HG03103 (cell line): Measurements from ENCODE around the gene LCN15.

ENCODE experiments used
- ATAC-seq: cut with Tn5 transposase; IDR thresholded peaks from one replicate; pipeline ENCODE4 v1.9.1; 2021; ENCODE audit warnings: low read depth; ENCODE audit not compliant: unreplicated experiment

The LCN15 gene

GRCh38 chr9:136724772-136725171 lies 39.5 kb downstream of the LCN15 start:
- no peak for ATAC-seq

DNA sequence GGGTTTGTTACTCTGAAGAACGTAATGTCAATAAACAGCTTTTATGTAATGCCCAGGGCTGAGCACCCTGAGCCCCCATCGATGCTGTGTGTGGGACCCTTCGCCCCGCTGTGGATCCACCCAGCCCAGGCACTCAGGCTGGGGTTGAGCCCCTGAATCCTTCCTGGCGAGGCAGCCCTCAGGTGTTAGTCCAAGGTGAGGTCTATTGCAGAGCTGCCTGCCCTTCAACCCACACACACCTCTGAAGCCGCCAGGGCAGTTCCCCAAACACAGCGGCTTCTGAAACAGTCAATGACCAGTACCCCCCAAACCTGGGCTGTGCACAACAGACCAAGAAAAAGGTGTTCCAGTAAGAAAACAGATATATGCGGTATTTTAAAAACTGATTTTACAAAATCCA lies 40.3 kb downstream of the LCN15 start:
- no peak for ATAC-seq

GRCh38 chr9:136723362-136723976 lies 40.8 kb downstream of the LCN15 start:
- no peak for ATAC-seq

DNA sequence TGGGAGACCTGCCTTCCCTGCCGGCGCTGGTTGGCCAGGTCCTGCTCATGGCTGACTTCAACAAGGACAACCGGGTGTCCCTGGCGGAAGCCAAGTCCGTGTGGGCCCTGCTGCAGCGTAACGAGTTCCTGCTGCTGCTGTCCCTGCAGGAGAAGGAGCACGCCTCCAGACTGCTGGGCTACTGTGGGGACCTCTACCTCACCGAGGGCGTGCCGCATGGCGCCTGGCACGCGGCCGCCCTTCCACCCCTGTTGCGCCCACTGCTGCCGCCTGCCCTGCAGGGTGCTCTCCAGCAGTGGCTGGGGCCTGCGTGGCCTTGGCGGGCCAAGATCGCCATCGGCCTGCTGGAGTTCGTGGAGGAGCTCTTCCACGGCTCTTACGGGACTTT lies 41.4 kb downstream of the LCN15 start:
- ATAC-seq: no peak

- ATAC-seq: no peak
These were observed 42.0 kb downstream of the LCN15 start for GRCh38 chr9:136722093-136722968.

DNA sequence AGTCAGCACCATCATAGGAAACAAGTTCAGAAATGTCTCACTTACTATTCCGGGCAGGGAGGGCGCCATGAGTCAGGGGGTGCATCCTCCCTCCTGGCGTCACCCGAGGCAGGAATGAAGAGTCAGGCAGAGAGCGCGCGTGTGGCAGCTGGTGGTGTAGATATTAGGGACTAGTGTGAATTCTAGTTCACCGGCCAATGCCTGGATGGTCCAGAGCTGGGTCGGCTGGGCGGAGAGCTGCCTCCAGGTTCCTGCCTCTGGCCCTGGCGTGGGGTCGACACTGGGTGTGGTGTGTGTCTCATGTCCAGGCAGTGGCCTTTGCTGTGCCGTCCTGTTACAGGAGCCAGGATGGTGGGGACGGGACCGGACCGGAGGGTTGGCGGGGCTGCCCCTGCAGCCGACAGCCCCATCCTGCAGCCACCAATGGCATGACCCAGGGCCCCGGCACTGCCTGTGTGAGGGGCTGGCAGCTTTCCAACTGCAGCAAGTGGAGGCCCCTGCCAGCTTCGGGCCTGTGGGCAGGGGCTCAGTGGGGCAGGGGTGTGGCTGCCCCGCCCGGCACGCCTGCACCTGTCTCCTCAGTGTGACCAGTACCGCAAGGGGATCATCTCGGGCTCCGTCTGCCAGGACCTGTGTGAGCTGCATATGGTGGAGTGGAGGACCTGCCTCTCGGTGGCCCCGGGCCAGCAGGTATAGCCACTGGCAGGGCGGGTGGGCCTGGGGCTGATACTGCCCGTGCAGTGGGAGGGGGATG lies 42.8 kb downstream of the LCN15 start:
- no peak for ATAC-seq

DNA sequence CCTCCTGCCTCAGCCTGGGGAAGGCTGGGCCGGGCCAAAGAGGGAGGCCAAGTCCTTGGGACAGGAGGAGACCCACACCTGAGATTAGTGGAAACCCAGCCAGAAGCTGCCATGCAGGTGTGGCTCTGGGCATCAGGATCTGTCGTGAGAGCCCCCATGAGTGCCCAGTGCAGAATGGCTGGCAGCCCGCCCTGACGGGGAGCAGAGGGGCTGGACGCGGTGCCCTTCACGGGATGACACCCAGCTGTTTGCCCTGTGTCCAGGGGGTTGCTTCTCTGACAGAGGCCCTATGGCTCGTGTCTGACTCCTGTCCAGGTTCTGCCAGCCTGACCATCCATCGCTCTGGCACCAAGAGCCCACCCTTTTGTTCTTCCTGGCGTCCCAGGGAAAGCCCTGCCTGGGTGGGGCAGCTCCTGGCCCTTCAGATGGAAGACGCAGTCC lies 43.4 kb downstream of the LCN15 start:
- no peak for ATAC-seq

DNA sequence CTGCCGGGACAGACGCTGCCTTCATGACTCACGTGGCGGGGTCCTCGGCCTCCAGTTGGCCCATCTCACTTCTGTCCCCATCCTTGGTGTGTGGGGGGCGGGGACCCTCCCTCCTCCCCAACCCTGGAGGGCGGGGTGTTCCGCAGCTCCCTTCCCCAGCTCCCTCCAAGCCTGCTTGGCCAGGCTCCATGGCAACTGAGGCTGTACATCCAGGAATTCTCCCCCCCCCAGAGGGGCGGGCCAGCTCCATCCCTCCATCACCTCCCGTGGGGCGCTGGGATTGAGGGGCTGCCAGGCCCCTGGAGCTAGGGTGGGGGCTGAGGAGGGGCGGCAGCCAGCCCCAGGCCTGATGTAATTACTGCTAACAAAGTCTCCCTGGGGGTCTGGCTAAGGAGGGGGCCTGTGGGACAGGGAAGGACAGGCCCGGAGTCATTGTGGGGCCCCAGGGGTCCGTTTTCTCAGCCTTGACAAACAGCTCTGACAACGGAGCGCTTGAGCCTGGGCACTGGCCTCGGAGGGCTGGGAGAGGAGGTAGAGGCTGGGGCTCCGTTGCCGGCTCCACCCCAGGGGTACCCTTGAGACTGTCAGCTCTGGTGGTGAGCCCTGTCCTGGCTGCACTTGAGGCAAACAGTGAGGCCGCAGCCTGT lies 43.9 kb downstream of the LCN15 start:
- ATAC-seq: no peak

- ATAC-seq: no peak
These were observed 45.0 kb downstream of the LCN15 start for GRCh38 chr9:136719195-136719880.

GRCh38 chr9:136718345-136719194 lies 45.7 kb downstream of the LCN15 start:
- ATAC-seq: no peak

- ATAC-seq: no peak
These were observed 46.9 kb downstream of the LCN15 start for GRCh38 chr9:136717399-136717798.

- ATAC-seq: no peak
These were observed 49.4 kb downstream of the LCN15 start for GRCh38 chr9:136714893-136715274.

- no peak for ATAC-seq
These were observed 50.0 kb downstream of the LCN15 start for GRCh38 chr9:136714096-136714892.

- no peak for ATAC-seq
These were observed 50.8 kb downstream of the LCN15 start for GRCh38 chr9:136713550-136713949.

DNA sequence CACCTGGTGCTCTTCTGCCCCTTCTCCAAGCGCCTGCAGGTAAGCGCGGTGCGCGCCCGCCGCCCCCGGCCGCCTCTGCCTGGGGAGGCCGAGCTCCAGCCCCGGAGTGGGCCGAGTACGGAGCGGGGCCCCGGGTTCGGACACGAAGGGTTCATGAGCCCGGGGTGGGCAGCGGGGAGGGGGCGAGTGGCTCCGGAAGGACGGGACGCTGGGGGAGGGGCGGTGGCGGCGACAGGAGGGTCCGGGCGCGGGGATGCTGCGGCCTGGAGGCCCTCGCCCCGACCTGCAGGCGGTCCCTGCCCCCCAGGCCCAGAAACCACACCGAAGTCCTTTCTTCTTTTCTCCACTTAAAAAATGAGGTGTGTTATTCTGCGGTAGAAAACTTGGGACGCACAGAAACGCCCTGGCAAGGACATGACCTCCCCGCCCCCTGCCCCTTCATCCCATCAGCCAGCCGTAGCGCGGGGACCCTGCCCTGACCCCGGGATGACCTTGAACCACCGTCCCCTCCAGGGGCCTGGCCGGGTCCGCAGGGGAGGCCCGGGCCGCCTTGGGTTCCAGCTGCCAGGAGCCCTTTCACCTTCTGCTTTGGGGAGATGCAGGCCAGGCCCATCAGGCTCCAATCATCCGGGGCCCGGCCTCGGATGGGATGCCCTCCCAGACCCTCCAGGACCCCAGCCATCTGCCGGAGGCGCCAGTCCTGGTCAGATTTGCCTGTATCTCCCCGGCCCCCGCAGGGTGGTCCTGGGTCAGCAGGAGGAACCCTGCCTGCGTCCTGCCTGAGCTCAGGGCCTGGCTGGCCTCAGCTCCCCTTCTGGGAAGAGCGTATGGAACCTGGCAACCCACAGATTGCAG lies 51.4 kb downstream of the LCN15 start:
- no peak for ATAC-seq

DNA sequence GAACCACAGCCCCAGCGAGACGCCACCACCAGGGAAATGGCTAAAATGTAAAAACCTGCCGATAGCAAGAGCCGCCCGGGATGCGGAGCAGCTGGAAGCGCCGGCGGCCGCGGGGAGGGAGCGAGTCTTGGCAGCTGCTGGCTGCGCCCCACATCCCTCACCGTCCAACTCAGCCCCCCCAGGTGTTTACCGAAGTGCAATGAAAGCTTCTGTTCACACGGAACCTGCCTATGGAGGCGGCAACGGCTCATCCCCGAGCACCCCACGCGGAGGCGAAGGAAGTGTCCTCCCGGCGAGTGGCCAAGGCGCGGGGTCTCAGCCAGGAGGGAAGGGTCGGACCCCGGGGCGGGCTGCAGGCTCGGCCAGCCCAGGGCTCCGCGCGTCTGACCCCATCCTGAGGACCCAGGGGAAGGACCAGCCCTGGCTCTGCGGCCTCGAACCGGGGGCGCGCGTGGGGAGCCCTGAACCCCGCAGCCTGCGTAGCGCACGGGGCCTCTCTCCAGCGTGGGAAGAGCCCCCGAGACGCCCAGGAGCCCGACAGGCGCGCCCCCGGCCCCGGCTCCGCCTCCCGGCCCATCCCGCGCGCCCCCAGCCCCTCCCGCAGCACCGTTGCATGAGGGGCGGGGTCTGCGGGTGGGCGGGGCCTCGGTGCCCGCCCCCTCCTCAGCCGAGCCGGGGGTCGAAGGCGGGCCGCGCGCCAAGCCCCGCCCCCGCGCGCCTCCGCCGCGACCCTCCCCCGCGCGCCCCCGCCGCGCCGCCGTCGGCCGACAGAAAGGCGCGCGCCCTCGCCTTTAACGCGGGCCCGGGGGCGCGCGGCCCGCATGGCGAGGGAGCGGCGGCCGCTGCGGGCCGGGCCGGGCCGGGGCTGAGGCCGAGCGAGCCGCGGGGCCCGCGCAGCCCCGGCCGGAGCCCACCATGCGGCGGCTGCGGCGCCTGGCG lies 52.3 kb downstream of the LCN15 start, which contains the start of gene DIPK1B:
Gene DIPK1B, plus strand, starts transcription at position 822 of the 939 bp plus-strand sequence. Its CDS starts 94 bp downstream, at position 916.
- no peak for ATAC-seq
